GM06990 (cell line): ENCODE results near the gene RBMS1.

Experiments
- DNase-seq: peaks from one replicate; pipeline ENCODE4 v3.0.0-alpha.2; 2011; ENCODE audit not compliant: insufficient read length; ENCODE audit errors: extremely low read depth
- H3K27me3 ChIP-seq: replicated peaks from 2 replicates; pipeline ENCODE4 v1.6.0; 2011; ENCODE audit warnings: low read length; ENCODE audit not compliant: control insufficient read depth, insufficient read depth
- H3K36me3 ChIP-seq: 2 replicates; pipeline ENCODE4 v1.5.1; 2011; ENCODE audit warnings: low read length; ENCODE audit not compliant: control insufficient read depth, insufficient read depth
- H3K4me3 ChIP-seq: replicated peaks from 2 replicates; pipeline ENCODE4 v1.5.1; 2011; ENCODE audit warnings: low read depth, mild to moderate bottlenecking, control low read depth, low read length
- TF ChIP-seq, protein P1 (sequence below): IDR thresholded peaks from 2 replicates; pipeline ENCODE4 v1.5.1; 2011; ENCODE audit warnings: low read length, control low read depth, mild to moderate bottlenecking, inconsistent platforms; ENCODE audit not compliant: insufficient read depth, poor library complexity, severe bottlenecking

RBMS1 gene

DNA sequence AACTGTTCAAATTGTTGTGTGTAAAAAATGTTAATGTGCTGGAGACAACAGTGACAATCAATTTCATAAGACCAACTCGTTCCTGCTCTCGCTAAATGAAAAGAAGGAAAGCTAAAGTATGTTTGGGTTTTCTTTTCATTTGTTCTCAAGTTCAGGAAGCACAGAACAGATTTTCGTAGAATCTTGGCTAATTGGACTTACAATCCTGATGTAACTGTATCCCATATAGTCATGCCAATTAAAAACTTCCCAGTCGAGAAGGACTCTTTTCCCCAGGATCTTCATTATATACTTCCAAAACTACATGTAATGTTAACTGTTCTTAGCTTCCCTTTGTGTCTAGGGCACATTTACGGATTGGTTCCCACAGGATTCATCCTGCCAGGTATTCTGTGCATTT, 158.2 kb downstream of the RBMS1 start:
- DNase-seq = no peak
- TF ChIP-seq, protein P1, sequence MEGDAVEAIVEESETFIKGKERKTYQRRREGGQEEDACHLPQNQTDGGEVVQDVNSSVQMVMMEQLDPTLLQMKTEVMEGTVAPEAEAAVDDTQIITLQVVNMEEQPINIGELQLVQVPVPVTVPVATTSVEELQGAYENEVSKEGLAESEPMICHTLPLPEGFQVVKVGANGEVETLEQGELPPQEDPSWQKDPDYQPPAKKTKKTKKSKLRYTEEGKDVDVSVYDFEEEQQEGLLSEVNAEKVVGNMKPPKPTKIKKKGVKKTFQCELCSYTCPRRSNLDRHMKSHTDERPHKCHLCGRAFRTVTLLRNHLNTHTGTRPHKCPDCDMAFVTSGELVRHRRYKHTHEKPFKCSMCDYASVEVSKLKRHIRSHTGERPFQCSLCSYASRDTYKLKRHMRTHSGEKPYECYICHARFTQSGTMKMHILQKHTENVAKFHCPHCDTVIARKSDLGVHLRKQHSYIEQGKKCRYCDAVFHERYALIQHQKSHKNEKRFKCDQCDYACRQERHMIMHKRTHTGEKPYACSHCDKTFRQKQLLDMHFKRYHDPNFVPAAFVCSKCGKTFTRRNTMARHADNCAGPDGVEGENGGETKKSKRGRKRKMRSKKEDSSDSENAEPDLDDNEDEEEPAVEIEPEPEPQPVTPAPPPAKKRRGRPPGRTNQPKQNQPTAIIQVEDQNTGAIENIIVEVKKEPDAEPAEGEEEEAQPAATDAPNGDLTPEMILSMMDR = no peak
- Histone ChIP-seq H3K27me3 (no peaks in the 10 kb centered on the region; the same call in 1 of the 2 replicates), H3K4me3 (no peak overlapping the region), H3K36me3 (no peaks in the 10 kb centered on the region)

GRCh38 chr2:160334028-160334741, 159.4 kb downstream of the RBMS1 start:
- H3K27me3 ChIP-seq = no peaks in the 10 kb centered on the region; the same call in 1 of the 2 replicates
- DNase-seq = no peak
- no peaks in the 10 kb centered on the region for H3K36me3 ChIP-seq
- TF ChIP-seq, protein P1 = no peak
- no peak overlapping the region for H3K4me3 ChIP-seq

DNA sequence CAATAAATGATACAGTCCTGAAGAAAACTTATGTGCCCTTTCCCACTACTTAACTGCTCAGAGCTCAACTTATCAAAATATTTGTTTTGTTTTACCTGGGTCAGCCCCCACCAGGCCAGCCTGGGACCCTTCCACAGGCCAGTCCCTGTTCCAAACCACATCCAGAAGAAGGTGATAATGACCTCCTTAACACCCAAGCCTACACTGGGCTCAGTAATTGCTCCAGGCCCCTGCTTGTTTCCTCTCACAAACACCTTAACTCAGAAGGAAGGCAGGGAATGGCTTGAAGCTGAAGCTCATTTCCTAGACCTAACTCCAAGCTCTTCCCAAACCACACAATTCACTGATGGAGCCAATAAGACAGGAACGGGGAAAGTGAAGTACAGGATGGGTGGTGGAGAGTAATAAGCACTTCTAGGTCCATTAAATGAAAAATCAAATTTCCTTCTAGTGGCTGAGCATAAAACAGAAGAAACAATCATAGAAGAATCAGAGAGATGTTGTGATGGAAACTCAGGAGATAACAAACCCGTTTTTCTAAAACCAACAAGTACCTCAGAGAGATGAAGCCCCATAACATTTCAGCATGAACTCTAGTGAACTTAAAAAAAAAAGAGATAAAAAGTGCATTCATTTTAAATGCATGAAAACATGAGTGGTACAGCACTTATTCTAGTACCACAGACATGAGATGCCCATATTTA, 160.1 kb downstream of the RBMS1 start:
- Histone ChIP-seq H3K4me3 (no peak overlapping the region), H3K36me3 (no peaks in the 10 kb centered on the region), H3K27me3 (no peaks in the 10 kb centered on the region; the same call in 1 of the 2 replicates)
- no peak for DNase-seq
- TF ChIP-seq, protein P1 = no peak

DNA sequence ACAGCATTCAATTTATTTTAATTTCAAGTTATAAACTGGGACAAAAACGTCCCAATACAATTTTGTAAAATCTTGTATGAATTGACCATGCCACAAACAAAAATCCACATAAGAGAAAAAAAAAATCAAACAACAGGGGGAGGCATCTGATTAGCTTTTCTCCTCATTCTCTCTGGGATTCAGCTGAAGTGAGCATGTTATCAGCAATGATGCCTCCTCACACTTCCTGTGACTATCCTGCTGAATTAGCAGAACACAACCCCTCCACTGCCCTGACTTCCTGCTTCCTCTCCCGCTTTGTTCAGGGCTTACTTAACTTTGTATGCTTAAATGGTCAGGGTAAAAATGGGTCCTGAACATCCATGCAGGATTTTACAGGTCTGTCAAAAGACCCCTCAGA, 161.3 kb downstream of the RBMS1 start:
- no peak for DNase-seq
- Histone ChIP-seq H3K27me3 (no peaks in the 10 kb centered on the region; the same call in 1 of the 2 replicates), H3K4me3 (no peak overlapping the region), H3K36me3 (no peaks in the 10 kb centered on the region)
- TF ChIP-seq, protein P1 = no peak

DNA sequence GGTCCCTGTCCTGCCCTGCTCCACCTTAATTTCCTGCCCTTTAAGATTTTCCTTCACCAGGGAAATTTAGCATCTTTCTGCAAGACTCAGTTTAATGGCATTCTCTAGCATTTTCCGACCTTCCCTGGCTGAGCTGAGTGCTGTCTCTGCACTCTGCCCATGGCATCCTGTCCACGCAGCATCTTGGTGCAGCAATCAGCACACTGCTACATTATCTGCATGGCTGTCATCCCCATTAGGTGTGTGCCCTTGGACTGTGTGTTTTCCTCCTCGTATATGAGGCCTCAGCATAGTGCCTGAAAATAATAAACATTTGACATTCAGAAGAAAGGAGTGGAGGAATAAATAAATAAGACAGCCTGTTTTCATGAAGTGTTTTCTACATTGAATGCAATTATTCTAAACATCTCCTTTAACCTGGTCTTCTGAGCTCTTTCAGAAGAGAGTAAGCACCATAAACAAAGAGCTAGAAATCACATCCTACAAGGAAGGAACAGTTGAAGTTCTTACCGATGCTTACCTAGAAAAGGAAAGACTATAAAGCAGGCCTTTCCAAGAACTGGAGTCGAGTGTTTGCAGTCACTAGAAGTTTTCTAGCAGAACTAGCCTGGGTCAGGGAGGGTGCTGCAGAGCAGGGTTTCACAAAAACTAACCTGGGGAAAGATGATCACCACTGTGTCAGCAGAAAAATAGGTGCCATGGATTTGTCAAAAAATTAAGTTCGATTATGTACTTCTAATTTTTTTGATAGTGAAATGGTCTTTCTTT, 162.2 kb downstream of the RBMS1 start:
- no peaks in the 10 kb centered on the region for H3K36me3 ChIP-seq
- no peaks in the 10 kb centered on the region; the same call in 1 of the 2 replicates for H3K27me3 ChIP-seq
- TF ChIP-seq, protein P1 = no peak
- no peak for DNase-seq
- no peak overlapping the region for H3K4me3 ChIP-seq
